Adipocyte (in vitro differentiated cells): Measurements from ENCODE around the gene ANAPC5.
"Not testable (repeated sequence)": the region's sequence is repeated elsewhere in the genome, so short reads cannot be mapped to it uniquely, and the experiment has no call there.

Experiments used
- DNase-seq: peaks from one replicate; pipeline ENCODE4 v3.0.0-alpha.2; 2015; ENCODE audit warnings: low read depth
- H3K27me3 ChIP-seq: replicated peaks from 2 replicates; pipeline ENCODE4 v1.7.0; 2013; ENCODE audit warnings: mild to moderate bottlenecking, low read length, moderate library complexity; ENCODE audit not compliant: control insufficient read depth, insufficient read depth
- H3K36me3 ChIP-seq: 2 replicates; pipeline ENCODE4 v1.7.0; 2013; ENCODE audit warnings: low read length, mild to moderate bottlenecking, moderate library complexity; ENCODE audit not compliant: control insufficient read depth, insufficient read depth, severe bottlenecking
- H3K4me1 ChIP-seq: 2 replicates; pipeline ENCODE4 v1.7.0; 2013; ENCODE audit warnings: mild to moderate bottlenecking, low read length, moderate library complexity; ENCODE audit not compliant: control insufficient read depth, insufficient read depth
- H3K4me3 ChIP-seq: 2 replicates; pipeline ENCODE4 v1.7.0; 2013; ENCODE audit warnings: mild to moderate bottlenecking, low read length, moderate library complexity
- H3K9ac ChIP-seq: 2 replicates; pipeline ENCODE4 v1.7.0; 2013; ENCODE audit warnings: mild to moderate bottlenecking, low read length, moderate library complexity
- H3K9me3 ChIP-seq: 2 replicates; pipeline ENCODE4 v1.7.0; 2013; ENCODE audit warnings: mild to moderate bottlenecking, low read length, moderate library complexity; ENCODE audit not compliant: control insufficient read depth

The ANAPC5 gene

GRCh38 chr12:121383601-121384021, 31.4 kb upstream of the ANAPC5 start:
- H3K36me3 ChIP-seq = no peaks in the 10 kb centered on the region
- no peaks in the 10 kb centered on the region for H3K4me1 ChIP-seq
- no peaks in the 10 kb centered on the region for H3K27me3 ChIP-seq
- no peaks in the 10 kb centered on the region for H3K9me3 ChIP-seq
- no peak overlapping the region for H3K4me3 ChIP-seq
- H3K9ac ChIP-seq = no peak overlapping the region
- DNase-seq = no peak

- DNase-seq = no peak
- Histone ChIP-seq H3K36me3 (no peaks in the 10 kb centered on the region), H3K27me3 (no peaks in the 10 kb centered on the region), H3K9me3 (no peaks in the 10 kb centered on the region), H3K4me1 (no peaks in the 10 kb centered on the region), H3K9ac (no peak overlapping the region), H3K4me3 (no peak overlapping the region)
Observed at GRCh38 chr12:121379945-121380344, 27.7 kb upstream of the ANAPC5 start.

- H3K36me3 ChIP-seq = no peaks in the 10 kb centered on the region
- no peak overlapping the region for H3K9ac ChIP-seq
- no peaks in the 10 kb centered on the region for H3K4me1 ChIP-seq
Observed at GRCh38 chr12:121378736-121379135, 26.5 kb upstream of the ANAPC5 start.

GRCh38 chr12:121376754-121377697, 24.8 kb upstream of the ANAPC5 start:
- no peaks in the 10 kb centered on the region for H3K36me3 ChIP-seq
- H3K4me3 ChIP-seq = no peak overlapping the region
- no peaks in the 10 kb centered on the region for H3K27me3 ChIP-seq
- DNase-seq = no peak
- peaks cover 3% of the 10 kb centered on the region for H3K4me1 ChIP-seq
- no peaks in the 10 kb centered on the region for H3K9me3 ChIP-seq
- H3K9ac ChIP-seq = no peak overlapping the region

More at GRCh38 chr12:121378736-121379135, 26.5 kb upstream of the ANAPC5 start:
- no peaks in the 10 kb centered on the region for H3K27me3 ChIP-seq
- no peak for DNase-seq
- no peak overlapping the region for H3K4me3 ChIP-seq
- H3K9me3 ChIP-seq = no peaks in the 10 kb centered on the region

- DNase-seq, H3K36me3 ChIP-seq, H3K4me3 ChIP-seq, H3K9ac ChIP-seq, H3K27me3 ChIP-seq, H3K4me1 ChIP-seq, H3K9me3 ChIP-seq: not testable (repeated sequence)
Observed at GRCh38 chr12:121374945-121375584, 22.9 kb upstream of the ANAPC5 start.

- not testable (repeated sequence) for H3K9me3 ChIP-seq, H3K36me3 ChIP-seq, H3K27me3 ChIP-seq, H3K4me3 ChIP-seq, DNase-seq, H3K9ac ChIP-seq
- H3K4me1 ChIP-seq = peaks cover 11% of the 10 kb centered on the region
Observed at GRCh38 chr12:121374336-121374735, 22.1 kb upstream of the ANAPC5 start.

GRCh38 chr12:121373755-121374154, 21.5 kb upstream of the ANAPC5 start:
- Histone ChIP-seq H3K9me3 (no peaks in the 10 kb centered on the region), H3K9ac (no peak overlapping the region), H3K4me3 (no peak overlapping the region), H3K36me3 (no peaks in the 10 kb centered on the region), H3K27me3 (no peaks in the 10 kb centered on the region), H3K4me1 (peaks cover 14% of the 10 kb centered on the region)
- no peak for DNase-seq

GRCh38 chr12:121371404-121371803, 19.2 kb upstream of the ANAPC5 start:
- H3K9me3 ChIP-seq = no peaks in the 10 kb centered on the region
- H3K36me3 ChIP-seq = no peaks in the 10 kb centered on the region
- no peak overlapping the region for H3K9ac ChIP-seq
- H3K4me1 ChIP-seq = peaks cover 14% of the 10 kb centered on the region
- no peak for DNase-seq
- H3K27me3 ChIP-seq = no peaks in the 10 kb centered on the region
- H3K4me3 ChIP-seq = no peak overlapping the region

- DNase-seq = peak; percentile 25
- H3K4me3 ChIP-seq = no peak overlapping the region
- H3K27me3 ChIP-seq = no peaks in the 10 kb centered on the region
- H3K4me1 ChIP-seq = peaks cover 20% of the 10 kb centered on the region
- H3K9me3 ChIP-seq = no peaks in the 10 kb centered on the region
- no peak overlapping the region for H3K9ac ChIP-seq
- H3K36me3 ChIP-seq = no peaks in the 10 kb centered on the region
Observed at GRCh38 chr12:121366063-121366459, 13.8 kb upstream of the ANAPC5 start.

- Histone ChIP-seq H3K4me1 (peaks cover 20% of the 10 kb centered on the region), H3K36me3 (no peaks in the 10 kb centered on the region), H3K27me3 (no peaks in the 10 kb centered on the region), H3K4me3 (no peak overlapping the region), H3K9ac (no peak overlapping the region), H3K9me3 (no peaks in the 10 kb centered on the region)
- peak; percentile 10 for DNase-seq
Observed at GRCh38 chr12:121365416-121366062, 13.3 kb upstream of the ANAPC5 start.

- peak; percentile 49 for DNase-seq
- no peak overlapping the region for H3K9ac ChIP-seq
- H3K36me3 ChIP-seq = no peaks in the 10 kb centered on the region
- H3K4me1 ChIP-seq = peaks cover 15% of the 10 kb centered on the region
- H3K4me3 ChIP-seq = no peak overlapping the region
- H3K27me3 ChIP-seq = no peaks in the 10 kb centered on the region
- no peaks in the 10 kb centered on the region for H3K9me3 ChIP-seq
Observed at GRCh38 chr12:121364683-121365121, 12.5 kb upstream of the ANAPC5 start.
